HG03575 (cell line): ENCODE measurements around the gene TPK1.

Source experiments
- ATAC-seq: cut with Tn5 transposase; IDR thresholded peaks from one replicate; pipeline ENCODE4 v1.9.1; 2021; ENCODE audit not compliant: unreplicated experiment, insufficient number of reproducible peaks, low FRiP score; ENCODE audit errors: extremely low read depth

Gene TPK1

DNA sequence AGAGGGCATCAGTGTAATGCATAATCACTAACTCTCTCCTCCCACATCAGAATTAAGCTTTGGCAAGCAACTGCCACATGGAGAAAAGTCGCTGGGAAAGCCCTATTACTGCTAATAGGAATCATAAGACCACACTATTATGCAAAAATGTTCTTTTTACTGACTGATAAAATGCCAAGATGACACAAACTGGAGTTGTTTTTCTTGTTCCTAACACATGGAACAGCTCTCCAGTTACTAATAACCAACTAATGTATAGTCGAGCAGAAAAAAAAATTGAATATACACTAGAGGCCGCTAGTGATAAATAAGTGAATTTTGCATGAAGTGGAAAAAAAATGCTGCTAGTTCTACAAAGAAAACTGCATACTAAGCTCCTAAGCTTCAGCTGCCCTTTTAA, 165.6 kb downstream of the TPK1 start:
- ATAC-seq: no peak

DNA sequence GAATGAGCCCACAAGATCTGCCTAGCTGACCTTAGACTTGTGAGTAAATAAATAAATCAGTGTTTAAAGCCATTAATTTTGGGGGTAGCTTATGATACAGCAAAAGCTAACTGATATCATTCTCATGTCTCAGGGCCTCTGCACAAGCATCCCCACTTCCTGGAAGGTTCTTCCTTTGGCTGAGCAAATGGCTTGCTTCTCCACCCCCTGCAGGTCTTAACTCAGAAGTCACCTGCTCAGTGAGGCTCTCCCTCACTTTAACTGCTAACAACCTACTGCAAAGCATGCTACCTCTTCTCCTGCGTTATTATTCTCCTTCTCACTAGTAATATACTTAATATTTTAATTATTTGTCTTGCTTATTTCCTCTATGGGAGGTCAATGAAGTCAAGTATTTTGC, 167.3 kb downstream of the TPK1 start:
- ATAC-seq: no peak

DNA sequence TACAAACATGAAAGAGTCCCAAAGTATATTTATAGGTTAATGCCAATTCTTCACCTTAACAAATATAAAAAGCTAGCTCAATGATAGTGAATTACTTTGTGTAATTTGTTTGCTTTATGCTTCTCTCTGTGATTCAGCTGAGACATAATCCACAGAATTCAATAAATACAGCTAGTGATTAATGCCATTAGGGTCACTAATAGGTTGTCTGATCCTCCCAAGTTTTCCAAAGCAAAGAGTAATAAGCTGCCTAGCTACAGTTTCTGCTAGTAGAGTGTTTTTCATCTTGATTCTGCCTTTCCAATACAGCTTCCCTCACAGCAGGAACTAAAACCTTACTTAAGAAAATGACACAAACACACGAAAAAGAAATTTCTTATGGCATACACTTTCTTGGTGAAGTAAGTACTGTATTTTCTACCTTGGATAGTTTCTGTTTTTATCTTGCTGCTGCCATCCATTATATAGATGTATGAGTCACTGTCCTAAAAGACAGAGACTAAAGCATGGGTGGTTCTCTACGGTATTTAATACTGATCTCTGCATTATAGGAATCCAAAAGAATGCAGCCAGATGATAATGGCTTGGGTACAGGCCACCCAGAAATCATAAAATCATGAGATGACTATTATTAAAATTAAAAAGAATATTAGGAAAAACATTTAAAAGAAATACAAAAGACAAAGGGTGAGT, 170.0 kb downstream of the TPK1 start:
- no peak for ATAC-seq

DNA sequence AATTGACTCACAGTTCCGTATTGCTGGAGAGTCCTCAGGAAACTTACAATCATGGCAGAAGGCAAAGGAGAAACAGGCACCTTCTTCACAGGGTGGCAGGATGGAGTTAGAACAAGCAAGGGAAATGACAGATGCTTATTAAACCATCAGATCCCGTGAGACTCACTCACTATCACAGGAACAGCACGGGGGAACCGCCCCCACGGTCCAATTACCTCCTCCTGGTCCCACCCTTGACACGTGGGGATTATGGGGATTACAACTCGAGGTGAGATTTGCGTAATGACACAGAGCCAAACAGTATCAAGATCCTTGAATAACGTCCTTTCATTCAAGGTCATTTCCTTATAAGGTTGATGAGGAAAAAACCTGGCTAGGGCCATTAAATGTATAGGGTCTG, 176.6 kb downstream of the TPK1 start:
- ATAC-seq: no peak

DNA sequence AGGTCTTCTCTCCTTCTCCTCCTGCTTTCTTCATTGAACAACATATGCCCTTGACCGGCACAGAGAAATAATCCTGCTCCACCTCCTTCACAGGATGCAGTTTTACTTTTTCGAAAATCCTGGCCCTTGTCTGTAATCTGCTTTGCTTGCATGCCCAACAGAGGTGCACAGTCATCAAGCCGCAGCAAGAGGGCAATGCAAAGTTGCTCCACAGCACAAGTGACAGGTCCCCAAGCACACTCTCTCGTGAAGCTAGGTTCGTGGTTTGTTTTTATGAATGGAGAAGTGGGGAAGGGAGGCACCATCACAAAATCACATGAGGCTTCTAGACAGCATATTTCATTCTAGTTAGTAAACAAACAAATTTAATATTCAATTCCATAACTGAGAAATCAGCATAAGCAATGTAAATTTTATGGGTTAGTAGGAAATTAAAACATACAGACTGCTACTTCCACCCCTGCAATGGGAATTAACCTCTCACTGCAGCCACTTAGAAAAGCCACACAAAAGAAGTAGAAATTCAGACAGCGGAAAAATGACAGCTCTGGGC, 178.8 kb downstream of the TPK1 start:
- ATAC-seq: no peak

DNA sequence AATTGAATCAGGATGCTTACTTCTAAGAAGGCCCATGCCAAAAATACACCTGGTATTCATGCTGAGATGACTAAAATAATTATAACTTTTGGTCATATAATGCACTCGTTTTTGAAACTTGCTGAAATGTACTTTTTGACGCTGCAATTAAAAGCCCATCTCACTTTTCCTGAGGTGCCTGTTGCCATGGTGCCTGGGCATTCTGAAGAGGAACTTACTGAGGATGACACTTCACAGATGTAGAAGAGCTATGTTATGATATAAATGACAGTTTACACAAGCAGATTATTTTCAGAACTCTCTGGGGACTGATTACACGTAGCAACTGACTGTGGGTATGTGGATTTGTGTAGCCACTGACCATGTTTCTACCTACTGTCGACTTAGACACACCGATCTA, 182.4 kb downstream of the TPK1 start:
- ATAC-seq: no peak

DNA sequence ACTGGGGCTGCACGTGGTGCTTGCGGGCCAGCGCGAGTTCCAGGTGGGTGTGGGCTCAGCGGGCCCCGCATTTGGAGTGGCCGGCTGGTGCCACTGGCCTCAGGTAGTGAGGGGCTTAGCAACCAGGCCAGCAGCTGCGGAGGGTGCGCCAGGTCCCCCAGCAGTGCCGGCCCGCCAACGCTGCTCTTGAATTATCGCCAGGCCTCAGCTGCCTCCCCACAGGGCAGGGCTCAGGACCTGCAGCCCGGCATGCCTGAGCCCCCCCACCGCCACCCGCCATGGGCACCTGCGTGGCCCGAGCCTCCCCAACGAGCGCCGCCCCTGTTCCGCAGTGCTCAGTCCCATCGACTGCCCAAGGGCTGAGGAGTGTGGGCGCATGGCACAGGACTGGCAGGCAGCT, 185.4 kb downstream of the TPK1 start:
- no peak for ATAC-seq

DNA sequence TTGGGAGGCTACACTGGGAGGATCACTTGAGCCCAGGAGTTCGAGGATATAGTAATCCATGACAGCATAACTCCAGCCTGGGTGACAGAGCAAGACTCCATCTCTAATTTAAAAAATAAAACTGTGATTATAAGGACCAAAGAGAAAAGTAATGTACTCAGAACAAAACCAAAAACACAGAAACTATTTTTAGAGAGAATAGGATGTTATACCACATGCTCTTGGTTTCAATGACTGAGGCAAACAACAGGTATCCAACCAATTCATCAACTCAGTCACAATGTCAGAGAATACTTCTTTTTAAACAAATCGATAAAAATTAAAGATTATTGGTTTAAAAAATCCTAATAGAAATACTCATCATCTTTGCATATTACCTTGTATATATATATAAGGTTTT, 186.7 kb downstream of the TPK1 start:
- peak; percentile 50 for ATAC-seq

DNA sequence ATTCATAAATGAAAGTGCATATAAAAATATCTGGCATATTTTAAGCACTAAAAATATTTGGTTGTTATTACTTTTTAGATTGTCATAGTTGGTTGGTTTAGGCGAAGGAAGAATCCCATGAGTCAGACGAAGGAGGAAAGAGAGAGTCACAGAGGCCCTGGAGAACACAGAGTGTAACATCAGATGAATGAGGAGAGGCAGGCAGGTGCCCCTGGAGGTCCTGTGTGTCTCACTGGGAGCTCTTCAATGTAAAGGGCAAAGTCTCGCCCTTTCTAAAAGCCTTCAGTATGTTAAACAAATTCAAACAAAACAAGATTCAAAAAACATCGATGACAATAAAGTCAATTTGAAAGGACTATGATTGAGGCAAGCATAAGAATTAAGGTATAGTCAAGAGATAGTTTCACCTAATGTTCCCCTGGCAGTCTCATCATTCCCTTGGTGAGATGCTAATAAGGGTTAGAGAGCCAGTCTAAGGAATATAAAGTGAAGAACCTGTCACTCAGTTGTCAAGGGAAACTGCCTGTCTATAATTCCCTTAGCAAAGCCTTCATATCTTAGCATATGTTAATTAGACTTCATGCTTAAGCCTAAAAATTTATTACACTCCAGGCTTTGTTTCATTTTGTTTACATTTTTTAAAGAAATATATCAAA, 194.3 kb downstream of the TPK1 start:
- no peak for ATAC-seq

DNA sequence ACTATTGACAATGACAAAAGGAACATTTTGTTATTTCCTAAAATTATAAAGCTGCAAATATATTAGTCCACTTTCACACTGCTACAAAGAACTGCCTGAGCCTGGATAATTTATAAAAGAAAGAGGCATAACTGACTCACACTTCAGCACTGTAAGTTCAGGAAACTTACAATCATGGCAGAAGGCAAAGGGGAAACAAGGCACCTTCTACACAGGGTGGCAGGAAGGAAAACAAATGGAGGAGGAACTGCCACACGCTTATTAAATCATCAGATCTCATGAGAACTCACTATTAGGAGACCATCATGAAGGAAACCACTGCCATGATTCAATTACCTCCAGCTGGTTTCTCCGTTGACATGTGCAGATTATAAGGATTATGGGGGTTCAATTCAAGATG, 203.1 kb downstream of the TPK1 start:
- no peak for ATAC-seq

DNA sequence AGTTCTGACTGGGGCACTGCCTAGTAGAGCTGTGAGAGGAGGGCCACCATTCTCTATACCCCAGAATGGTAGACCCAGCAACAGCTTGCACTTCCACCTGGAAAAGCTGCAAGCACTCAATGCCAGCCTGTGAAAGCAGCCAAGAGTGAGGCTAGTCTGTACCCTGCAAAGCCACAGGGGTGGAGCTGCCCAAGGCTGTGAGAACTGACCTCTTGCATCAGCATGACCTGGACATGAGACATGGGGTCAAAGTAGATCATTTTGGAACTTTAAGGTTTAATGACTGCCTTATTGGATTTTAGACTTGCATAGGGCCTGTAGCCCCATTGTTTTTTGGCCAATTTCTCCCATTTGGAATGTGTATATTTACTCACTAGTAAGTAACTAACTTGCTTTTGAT, 206.3 kb downstream of the TPK1 start:
- ATAC-seq: no peak

DNA sequence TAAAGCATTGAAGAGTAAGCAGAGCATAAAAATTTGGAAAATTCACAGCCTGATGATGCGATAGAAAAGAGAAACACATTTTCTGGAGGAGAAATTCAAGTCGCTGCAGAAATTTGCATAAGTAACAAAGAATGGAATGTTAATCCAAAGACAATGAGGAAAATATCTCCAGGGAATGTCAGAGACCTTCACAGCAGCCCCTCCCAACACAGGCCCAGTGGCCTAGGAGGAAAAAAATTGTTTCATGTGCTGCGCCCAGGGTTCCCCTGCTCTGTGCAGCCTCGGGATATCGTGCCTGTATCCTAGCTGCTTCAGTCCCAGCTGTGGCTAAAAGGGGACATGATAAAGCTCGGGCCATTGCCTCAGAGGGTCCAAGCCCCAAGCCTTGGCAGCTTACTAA, 206.8 kb downstream of the TPK1 start:
- ATAC-seq: no peak

DNA sequence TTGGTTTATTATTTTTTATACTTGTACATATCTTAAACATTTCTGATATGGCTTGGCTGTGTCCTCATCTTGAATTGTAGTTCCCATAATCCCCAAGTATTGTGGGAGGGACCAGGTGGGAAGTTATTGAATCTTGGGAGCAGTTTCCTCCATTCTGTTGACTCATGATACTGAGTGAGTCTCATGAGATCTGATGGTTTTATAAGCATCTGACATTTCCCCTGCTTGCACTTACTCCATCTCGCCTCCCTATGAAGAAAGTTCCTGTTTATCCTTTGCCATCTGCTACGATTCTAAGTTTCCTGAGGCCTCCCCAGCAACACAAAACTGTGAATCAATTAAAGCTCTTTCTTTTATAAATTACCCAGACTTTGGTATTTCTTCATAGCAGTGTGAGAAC, 207.7 kb downstream of the TPK1 start:
- ATAC-seq: no peak

DNA sequence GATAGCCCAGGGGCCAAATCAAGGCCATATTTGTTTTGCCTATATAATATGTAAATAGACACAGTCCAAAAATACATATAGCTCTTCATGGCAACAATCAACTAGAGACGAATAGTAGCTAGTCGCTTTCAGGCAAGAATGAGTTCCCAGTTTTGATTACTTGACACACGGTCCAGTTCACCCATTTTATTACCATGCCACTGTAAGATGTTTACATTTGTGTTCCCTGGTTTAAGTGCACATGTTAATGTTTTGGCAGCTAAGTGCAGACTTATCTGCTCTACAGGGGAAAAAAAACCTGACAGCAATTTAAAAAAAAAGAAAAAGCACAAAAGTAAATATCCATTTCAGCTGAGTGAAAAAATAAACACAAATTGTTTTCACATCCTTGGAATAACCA, 213.1 kb downstream of the TPK1 start:
- ATAC-seq: no peak

DNA sequence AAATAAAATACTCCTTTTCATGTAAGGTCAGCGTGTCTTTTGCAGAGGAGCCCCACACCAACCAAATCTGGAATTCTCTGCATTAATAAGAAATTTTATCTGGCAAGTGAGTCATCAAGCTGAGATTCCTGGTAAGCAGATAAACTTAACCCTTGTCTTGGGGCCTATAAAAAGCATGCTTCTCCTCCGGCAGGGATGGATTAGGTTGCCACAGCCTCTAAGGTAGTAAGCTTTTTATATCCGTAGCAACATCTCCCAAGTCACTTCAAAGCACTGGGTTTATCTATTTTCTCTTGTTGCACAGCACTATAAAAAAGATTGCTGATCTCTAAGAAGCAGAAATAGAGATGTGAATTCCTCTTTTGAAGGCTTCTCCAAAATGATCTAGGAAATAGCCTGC, 229.6 kb downstream of the TPK1 start:
- no peak for ATAC-seq

DNA sequence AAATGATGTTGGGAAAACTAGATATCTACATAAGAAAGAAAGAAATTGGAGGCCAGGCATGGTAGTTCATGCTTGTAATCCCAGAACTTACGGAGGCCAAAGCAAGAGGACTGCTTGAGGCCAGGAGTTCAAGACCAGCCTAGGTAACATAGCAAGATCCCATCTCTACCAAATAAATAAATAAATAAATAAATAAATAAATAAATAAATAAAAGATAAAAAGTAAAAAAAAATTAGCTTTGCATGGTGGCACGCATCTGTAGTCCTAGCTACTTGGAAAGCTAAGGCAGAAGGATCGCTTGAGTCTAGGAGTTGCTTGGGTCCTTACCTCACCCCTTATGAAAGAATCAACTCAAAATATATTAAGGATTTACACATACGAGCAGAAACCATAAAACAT, 238.9 kb downstream of the TPK1 start:
- no peak for ATAC-seq

DNA sequence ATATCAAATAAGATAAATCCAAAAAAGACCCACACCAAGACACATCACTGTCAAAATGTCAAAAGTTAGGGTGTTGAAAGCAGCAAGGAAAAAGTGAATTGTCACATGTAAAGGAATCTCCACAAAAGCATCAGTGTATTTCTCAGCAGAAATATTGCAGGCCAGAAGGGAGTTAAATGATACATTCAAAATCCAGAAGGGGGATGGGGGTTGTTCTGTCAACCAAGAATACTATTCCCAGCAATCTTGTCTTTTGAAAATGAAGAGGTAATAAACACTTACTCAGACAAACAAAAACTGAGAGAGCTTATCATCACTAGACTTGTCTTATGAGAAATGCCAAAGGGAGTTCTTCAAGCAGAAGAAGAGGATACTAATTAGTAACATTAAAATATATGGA, 241.3 kb downstream of the TPK1 start:
- no peak for ATAC-seq

DNA sequence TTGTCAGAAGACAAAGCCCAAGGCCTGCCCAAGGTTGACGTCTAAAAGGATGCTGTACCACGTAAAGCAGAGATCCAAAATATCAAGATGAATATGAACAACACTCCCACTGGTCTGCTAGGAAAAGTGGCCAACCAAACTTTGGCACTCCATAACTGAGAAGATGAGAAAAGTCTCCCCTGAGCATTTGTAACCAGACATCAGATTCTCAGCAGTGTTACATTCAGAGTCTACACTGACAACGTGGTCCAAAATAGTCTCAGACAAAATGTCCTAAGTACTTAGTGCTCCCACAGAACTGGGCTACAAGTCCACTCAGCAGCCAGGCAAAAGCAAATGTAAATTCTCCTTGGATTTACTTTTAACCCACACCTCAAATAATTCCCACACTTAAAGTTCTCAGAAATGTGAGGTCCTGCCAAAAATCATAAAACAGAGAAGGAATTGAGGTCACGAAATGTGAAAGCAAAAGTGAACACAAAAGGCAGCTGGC, 247.2 kb downstream of the TPK1 start:
- ATAC-seq: no peak

DNA sequence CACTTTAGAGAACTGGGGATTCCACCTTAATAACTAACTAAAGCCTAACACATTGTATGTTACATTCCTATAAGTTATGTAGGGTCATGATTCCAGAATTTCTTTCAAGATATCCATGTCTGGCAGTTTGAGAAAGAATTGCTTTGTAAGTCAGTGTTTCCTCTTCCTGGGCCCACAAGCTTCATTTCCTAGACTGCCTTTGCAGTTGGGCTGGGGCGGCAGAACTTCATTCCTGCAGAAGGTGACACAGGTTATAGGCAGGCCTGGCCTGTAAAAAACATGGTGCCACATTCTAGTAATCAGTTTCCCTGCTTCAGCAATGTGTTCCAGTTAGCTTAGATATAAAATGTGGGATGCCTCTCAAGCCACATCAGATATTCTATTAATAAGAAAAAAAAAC, 248.2 kb downstream of the TPK1 start:
- no peak for ATAC-seq

DNA sequence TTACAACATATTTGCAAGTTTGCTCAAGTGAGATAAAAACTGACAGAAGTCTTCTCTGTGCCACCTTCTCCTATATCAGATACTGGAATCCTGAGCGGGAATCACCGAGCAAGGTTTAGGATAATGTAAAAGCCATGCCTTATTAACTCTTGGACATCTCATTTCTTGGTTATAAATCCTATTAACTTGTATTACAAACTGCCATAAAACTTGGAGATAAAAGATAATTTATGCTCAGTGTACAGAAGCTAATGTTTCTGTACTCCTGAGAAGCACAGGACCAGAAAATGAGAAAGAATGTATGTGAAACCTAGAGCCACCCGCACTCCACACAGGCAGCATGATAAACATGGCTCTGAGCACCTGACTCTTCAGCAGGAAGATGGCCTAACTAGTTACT, 251.1 kb downstream of the TPK1 start:
- ATAC-seq: no peak

DNA sequence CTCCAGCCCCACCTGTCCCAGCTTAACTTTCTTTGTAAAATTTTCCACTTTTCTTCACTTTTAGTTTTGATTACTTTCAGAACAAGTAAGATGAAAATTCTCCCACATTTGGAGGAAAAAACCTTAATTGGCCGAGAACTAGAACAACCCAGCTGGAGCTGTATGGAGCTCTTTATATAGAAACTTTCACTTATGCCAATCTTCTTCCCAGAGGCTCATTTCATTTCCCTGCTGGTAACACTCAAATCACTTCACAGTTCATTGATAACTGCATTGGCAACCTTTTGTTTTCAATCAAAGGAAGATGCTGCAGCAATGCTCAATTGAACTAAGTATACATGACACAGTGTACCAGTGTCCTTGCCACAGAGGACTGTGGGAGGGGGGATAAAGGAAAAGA, 256.2 kb downstream of the TPK1 start:
- ATAC-seq: no peak
